ENCODE measurements around the gene CREB5.

CREB5 gene

DNA sequence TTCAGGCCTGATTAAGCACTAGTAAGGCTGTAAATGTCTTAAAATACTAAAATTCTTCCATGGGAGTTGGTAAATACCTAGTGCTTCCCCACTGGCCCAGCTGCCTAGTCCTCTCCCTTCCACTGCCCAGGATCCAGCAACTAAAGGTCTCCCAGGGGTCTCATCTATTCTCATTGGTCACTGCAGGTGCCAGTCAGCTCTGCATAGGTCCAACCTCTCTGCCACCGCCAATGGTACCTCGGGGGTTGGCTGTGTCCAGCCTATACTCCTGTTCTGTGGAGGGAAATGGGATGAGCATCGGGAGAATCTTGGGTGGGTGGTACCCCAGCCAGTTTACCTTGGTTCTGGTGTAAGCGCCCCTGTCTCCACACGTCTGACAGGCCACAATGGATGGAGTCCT is 6.1 kb upstream of the CREB5 start:
- DNase-seq (ENCODE audit: low read depth in 2 of 2) = no peak

DNA sequence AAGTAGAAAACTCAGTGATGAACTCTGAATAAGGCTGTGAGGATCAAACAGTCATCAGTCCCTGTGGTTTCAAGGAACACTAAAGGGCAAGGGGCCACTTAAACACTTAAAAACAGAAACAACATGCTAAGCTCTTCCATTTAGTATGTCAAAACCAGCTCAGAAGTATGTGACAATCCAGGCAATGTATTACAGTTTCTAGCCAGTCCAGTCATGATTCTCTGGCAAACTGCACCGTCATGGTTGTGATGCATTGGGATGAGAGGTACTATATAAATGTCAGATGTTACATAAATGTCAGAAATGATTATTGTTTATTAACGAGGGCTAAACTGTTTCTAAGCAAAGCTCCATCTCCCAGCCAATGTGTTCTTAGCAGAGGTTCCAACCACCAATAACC is 4.7 kb upstream of the CREB5 start:
- no peak for DNase-seq (ENCODE audit: low read depth in 2 of 2)

- DNase-seq (ENCODE audit: low read depth in 2 of 2) = no peak
These were observed 4.0 kb upstream of the CREB5 start for GRCh38 chr7:28408105-28408959.

DNA sequence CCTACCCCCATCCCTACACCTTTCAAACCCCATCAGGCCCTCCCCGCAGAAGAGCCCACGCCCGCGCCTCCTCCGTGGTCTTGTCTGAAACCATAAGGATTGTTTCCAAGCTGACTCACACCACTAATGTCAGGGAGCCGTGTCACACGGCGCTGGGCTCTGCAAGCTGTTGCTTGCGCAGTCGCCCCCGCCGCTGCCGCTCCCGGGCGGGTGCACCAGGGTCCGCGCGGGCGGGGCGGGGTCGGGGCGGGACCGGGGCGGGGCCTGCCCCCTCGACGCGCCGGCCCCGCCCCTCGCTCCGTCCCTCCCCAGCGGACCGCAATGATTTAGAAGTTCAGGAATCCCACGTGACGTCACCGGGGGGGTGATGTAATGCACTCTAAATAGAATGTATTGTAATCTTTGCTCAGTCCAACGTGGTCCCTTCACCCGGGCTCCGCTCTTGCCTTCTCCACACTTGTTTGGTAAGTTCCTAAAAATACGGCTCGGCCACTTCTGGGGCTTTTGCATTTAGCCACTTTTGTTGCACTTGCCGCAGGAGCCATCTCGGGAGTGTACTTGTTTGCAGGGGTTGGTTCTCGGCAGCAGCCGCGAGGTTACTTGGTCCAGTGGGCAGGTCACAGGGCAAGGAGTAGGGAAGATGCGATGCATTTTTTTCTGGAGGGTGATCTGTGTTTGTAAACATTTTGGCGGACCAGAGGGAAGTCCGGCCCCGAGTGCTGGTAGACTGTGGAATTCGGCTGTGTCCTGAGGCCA is 3.2 kb upstream of the CREB5 start:
- DNase-seq (ENCODE audit: low read depth in 2 of 2) = peak in 1 of 2 donors; percentile 11

- no peak for DNase-seq (ENCODE audit: low read depth in 2 of 2)
These were observed 2.3 kb upstream of the CREB5 start for GRCh38 chr7:28409716-28410627.

DNA sequence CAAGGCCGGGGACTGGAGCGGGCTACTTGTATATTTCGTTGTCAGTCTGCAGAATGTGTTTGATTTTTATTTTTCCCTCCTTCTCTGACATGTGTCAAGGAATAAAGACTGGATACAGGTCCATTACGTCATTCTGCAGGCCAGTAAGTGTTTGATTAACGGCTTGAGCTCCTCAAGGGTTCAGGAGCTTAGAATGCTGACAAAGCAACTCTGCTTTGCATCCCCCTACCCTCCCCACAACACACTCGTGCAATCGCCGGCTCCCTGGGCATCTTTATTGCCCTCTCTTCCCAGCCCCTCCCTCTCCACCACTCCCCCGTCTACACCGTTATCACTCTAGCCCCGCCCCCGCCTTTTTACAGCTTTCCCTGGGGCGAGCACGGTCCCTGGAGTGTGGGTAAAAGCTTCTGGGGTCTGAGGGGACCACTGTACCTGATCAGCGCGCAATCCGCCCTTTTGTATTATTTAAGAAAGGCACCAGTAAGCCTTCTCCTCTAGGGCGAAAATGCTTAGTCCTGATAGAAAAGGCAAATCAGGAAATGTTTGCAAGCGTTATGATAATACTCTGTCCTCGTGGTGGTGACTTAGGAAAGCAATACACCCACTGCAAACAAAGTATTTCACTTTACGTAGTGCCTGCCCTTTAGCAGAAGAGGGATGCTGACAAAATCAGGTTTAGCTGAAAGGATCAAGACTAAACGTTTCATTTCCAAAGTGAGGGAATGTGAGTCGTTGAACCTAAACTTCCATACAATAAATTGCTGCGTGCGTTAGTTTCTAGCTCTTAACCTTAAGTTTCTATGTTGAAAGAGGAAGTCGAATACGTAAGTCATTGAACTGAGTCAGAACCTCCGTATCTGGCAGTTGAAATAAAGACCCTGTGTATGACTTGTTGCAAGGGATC is 1.4 kb upstream of the CREB5 start:
- no peak for DNase-seq (ENCODE audit: low read depth in 2 of 2)

DNA sequence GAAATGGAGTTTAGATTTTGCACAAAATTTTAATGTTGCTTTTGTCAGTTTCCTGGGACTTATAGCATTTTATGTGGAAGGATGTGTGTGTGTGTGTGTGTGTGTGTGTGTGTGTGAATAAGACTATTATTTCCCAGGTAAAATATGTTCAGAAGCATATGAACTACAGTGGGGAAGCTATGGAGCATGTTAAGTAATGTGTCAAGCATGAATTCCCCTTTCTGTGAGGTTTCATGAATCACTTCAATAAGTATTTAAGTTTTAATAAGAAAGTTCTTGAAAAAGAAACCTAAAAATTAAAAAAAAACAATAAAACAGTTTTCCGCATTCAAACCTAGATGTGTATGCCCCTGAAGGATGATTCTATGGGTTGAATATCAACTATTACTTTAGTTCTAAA is 693 bp downstream of the CREB5 start:
- DNase-seq (ENCODE audit: low read depth in 2 of 2) = no peak

- no peak for DNase-seq (ENCODE audit: low read depth in 2 of 2)
These were observed 2.1 kb downstream of the CREB5 start for GRCh38 chr7:28414453-28414852.

GRCh38 chr7:28417321-28417940 is 5.1 kb downstream of the CREB5 start:
- DNase-seq (ENCODE audit: low read depth in 2 of 2) = no peak

GRCh38 chr7:28418311-28418710 is 6.0 kb downstream of the CREB5 start:
- DNase-seq (ENCODE audit: low read depth in 2 of 2) = no peak

DNA sequence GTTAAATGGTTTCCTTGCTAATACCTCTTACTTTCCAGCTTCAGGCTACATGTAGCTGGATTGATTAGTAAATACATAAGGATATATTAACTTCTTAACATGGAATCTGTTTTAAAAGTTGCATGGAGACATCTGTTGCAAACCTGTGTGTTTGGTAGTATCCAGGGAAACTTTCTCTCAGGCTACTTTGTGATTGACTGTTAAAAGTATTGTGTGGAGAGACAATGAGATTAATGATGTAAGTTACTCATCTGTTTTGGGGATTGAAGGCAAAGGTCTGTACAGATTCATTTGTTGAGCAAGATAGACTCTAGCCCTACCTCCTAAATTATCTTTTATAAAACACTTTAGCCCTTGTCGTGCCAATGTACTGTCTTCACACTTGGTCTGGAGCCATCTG is 6.6 kb downstream of the CREB5 start:
- no peak for DNase-seq (ENCODE audit: low read depth in 2 of 2)

DNA sequence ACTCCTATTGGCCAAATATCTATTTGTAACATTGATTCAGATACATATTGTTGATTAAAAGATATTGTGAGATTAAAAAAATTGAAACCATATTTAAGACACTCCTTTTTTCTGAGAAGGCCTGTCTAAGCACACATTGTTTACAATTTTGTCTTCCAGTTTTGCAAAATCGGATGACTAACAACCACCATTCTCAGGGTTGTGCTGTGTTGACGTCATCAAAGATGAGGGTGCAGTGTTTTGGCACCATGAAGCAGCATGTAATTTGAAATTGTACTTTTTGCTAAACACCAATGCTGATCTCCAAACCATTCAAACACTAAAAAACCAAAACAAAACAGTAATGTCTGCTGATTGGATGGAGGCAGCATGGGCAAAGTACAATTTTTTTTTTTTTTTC is 7.4 kb downstream of the CREB5 start:
- DNase-seq (ENCODE audit: low read depth in 2 of 2) = no peak

DNA sequence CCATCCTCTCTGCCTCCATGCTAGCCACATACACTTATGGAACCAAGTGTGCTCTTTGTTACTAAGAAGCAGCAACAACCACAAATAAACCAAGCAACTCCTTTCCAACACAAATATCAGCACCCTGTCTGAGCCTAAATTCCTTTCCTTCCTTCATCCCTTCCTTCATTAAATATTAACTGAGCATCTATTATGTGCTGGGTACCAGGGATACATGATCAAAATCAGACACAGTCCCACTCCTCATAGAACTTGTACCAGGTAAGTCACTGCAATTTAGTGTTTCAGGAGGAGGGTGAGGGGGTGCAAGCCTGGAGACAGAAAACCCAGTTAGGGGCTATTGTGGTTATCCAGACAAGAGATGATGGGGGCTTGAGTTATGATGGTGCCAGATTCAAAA is 10.8 kb downstream of the CREB5 start:
- DNase-seq (ENCODE audit: low read depth in 2 of 2) = no peak

- DNase-seq (ENCODE audit: low read depth in 2 of 2) = no peak
These were observed 11.7 kb downstream of the CREB5 start for GRCh38 chr7:28423918-28424514.

DNA sequence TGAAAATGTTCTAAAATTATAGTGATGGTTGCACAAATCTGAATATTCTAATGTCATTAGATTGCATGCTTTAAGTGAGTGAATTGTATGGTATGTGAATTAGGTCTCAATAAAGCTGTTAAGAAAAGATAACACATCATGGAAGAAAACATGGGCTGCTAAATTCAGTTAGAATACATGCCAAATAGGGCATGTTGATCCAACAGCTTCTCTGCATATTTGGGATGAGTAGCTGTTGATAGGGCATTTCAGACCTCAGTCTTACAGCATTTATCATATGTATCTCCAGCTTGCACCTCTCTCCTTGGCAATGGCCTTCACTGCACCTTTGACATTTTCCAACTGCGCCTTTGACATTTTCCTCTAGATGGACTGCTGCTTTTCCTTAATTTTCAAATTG is 13.2 kb downstream of the CREB5 start:
- no peak for DNase-seq (ENCODE audit: low read depth in 2 of 2)

GRCh38 chr7:28427236-28427635 is 14.9 kb downstream of the CREB5 start:
- no peak for DNase-seq (ENCODE audit: low read depth in 2 of 2)

DNA sequence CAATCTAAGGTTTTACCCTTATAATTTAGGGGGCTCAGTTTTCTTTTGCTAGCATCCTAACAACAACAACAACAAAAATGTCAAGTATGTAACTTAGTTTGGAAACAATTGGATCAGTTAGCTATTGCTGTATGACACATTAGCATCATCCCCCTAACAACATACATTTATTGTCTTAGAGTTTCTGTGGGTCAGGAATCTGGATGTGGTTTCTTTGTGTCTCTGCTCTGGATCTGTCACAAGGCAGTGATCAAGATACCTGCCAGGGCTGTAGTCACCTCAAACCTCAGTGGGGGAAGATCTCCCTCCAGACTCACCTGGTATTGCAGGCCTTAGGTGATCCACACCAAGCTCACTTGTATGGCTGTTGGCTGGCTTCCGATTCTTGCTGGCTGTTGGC is 18.3 kb downstream of the CREB5 start:
- no peak for DNase-seq (ENCODE audit: low read depth in 2 of 2)

GRCh38 chr7:28432105-28432504 is 19.8 kb downstream of the CREB5 start:
- no peak for DNase-seq (ENCODE audit: low read depth in 2 of 2)

DNA sequence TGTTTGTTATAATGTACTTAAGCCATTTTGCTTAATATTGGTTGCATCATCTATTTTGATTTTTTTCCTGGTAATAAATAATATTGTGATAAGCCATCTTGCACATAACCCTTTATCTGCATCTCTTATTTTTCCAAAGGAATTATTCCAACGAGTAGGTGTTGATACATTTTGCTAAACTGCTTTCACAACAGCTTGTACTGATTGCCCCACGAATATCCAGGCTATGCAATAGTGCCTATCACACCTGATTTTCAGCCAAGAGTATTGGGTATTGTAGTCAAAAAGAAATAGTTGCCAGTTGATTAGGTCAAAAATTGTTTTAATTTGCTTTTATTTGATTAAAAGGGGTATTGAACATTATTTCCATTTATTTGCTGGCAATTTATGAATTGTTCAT is 20.7 kb downstream of the CREB5 start:
- DNase-seq (ENCODE audit: low read depth in 2 of 2) = no peak

- no peak for DNase-seq (ENCODE audit: low read depth in 2 of 2)
These were observed 21.4 kb downstream of the CREB5 start for GRCh38 chr7:28433699-28434219.

Data from stimulated activated CD8-positive, alpha-beta memory T cell treated with anti-CD3 and anti-CD28 coated beads, Interleukin-7, amount 100 ng/mL, for 1 hour (primary cell).